HepG2 (cell line): ENCODE measurements around the gene FAM118B. TPM values are rescaled to one million over a fixed set of nuclear protein-coding genes. Genes with fewer than 3 reads are reported as not detected.

Source experiments
- ATAC-seq: fragments of 200-7000 bp; cut with Tn5 transposase; 3 replicates; pipeline ENCODE4 v1.9.1; 2020; ENCODE audit warnings: mild to moderate bottlenecking, moderate library complexity
- BruUV-seq: library from RNA; stranded (reverse); fragments of 400-500 nt; replicated peaks from 2 replicates; lab custom pipeline; 2021; lab: Mats Ljungman, UMichigan
- CTCF ChIA-PET: fragments of 300-600 bp; formaldehyde crosslinking; extraction: SDS; loops from one replicate; lab custom pipeline; 2021; ENCODE audit warnings: low total read pairs, inconsistent platforms, low intra/inter-chr PET ratio; lab: Yijun Ruan, JAX
- POLR2A ChIA-PET: fragments of 350-600 bp; sonication (Branson Sonifier 250); formaldehyde crosslinking; loops from one replicate; lab custom pipeline; 2020; ENCODE audit warnings: antibody characterized with exemption, inconsistent platforms; lab: Yijun Ruan, JAX
- DNase-seq: peaks from one replicate; pipeline ENCODE4 v3.0.0-alpha.2; 2015; ENCODE audit warnings: low spot score
- FAIRE-seq: peaks from 3 replicates; lab custom pipeline; 2011; peaks lifted over from hg19 to GRCh38; lab: Jason Lieb, UNC
- H2AFZ ChIP-seq: one replicate; pipeline ENCODE4 v1.6.1; 2011; ENCODE audit warnings: low read length, inconsistent platforms
- H3K27ac ChIP-seq: fragments of 300-600 bp; 3 replicates; pipeline ENCODE4 v1.8.0; 2011; ENCODE audit warnings: mixed run types, mild to moderate bottlenecking, mixed read lengths, low read length, inconsistent platforms; ENCODE audit not compliant: insufficient read depth; ENCODE audit errors: extremely low read length
- H3K27me3 ChIP-seq, 2 experiments: fragments of 200-600 bp in 1 of 2; 2 replicates in 1 of 2; 3 replicates in 1 of 2; pipeline versions ENCODE4 v1.6.0 to v1.8.0; 2011; ENCODE audit warnings: low read length in 2 of 2, mild to moderate bottlenecking in 2 of 2, moderate library complexity in 2 of 2, inconsistent platforms in 1 of 2; ENCODE audit not compliant: insufficient read depth in 2 of 2, control insufficient read depth in 1 of 2
- H3K36me3 ChIP-seq, 2 experiments: fragments of 200-600 bp in 1 of 2; replicated peaks in 1 of 2; 2 replicates in 1 of 2; 3 replicates in 1 of 2; pipeline versions ENCODE4 v1.5.1 to v1.8.0; 2011; ENCODE audit warnings: low read length in 2 of 2, inconsistent platforms in 1 of 2; ENCODE audit not compliant: insufficient read depth in 2 of 2, control insufficient read depth in 1 of 2
- H3K4me1 ChIP-seq: 2 replicates; pipeline ENCODE4 v1.5.1; 2012; ENCODE audit warnings: low read length, inconsistent platforms; ENCODE audit not compliant: insufficient read depth
- H3K4me2 ChIP-seq: 2 replicates; pipeline ENCODE4 v1.6.0; 2011; ENCODE audit warnings: low read depth, low read length, inconsistent platforms
- H3K4me3 ChIP-seq, 3 experiments: fragments of 200-600 bp in 1 of 3; sonication (generic), shearing (Covaris generic) in 1 of 3; replicated peaks in 1 of 3; 2 replicates each; pipeline ENCODE4 v1.5.1; 2011 to 2016; ENCODE audit warnings: low read length in 3 of 3, inconsistent platforms in 2 of 3, low read depth in 2 of 3, mild to moderate bottlenecking in 2 of 3, control low read depth in 1 of 3, mixed read lengths in 1 of 3; ENCODE audit not compliant: insufficient read depth in 1 of 3
- H3K79me2 ChIP-seq: one replicate; pipeline ENCODE4 v1.6.1; 2011; ENCODE audit warnings: low read length, inconsistent platforms; ENCODE audit not compliant: insufficient read depth
- H3K9ac ChIP-seq: 2 replicates; pipeline ENCODE4 v1.6.0; 2011; ENCODE audit warnings: mild to moderate bottlenecking, low read depth, low read length, inconsistent platforms; ENCODE audit not compliant: insufficient read depth
- H3K9me3 ChIP-seq: 2 replicates; pipeline ENCODE4 v1.5.1; 2012; ENCODE audit warnings: mild to moderate bottlenecking, low read length
- H4K20me1 ChIP-seq: 2 replicates; pipeline ENCODE4 v1.6.0; 2011; ENCODE audit warnings: inconsistent platforms, mild to moderate bottlenecking, low read length, moderate library complexity; ENCODE audit not compliant: insufficient read depth
- ATF7 ChIP-seq, 2 experiments: fragments of 450-650 bp in 1 of 2; sonication (generic) in 1 of 2; formaldehyde crosslinking in 1 of 2; IDR thresholded peaks; 2 replicates each; pipeline versions ENCODE4 v1.4.0 to v1.6.1; 2016 to 2020; ENCODE audit warnings: antibody characterized with exemption in 1 of 2, mild to moderate bottlenecking in 1 of 2, missing genetic modification reagents in 1 of 2
- CAMTA2 ChIP-seq: sonication (generic); formaldehyde crosslinking; IDR thresholded peaks from 2 replicates; pipeline ENCODE4 v1.4.0; 2020; ENCODE audit warnings: mild to moderate bottlenecking, missing genetic modification reagents, borderline replicate concordance
- CEBPZ ChIP-seq: IDR thresholded peaks from 2 replicates; pipeline ENCODE4 v1.6.1; 2012; ENCODE audit warnings: low read length, improper control_type of control experiment
- CSRNP1 ChIP-seq: sonication (generic); formaldehyde crosslinking; IDR thresholded peaks from 2 replicates; pipeline ENCODE4 v1.8.1; 2023; ENCODE audit warnings: mild to moderate bottlenecking, missing genetic modification reagents
- EHMT2 ChIP-seq: fragments of 200-600 bp; sonication (generic); IDR thresholded peaks from 2 replicates; pipeline ENCODE4 v1.7.0; 2017; ENCODE audit warnings: antibody characterized with exemption, low read depth, low read length, borderline replicate concordance
- KDM2A ChIP-seq: sonication (generic); formaldehyde crosslinking; IDR thresholded peaks from 2 replicates; pipeline ENCODE4 v1.4.0; 2020; ENCODE audit warnings: low read depth, missing genetic modification reagents, borderline replicate concordance
- KDM5B ChIP-seq: sonication (generic); formaldehyde crosslinking; IDR thresholded peaks from 2 replicates; pipeline ENCODE4 v1.4.0; 2020; ENCODE audit warnings: missing genetic modification reagents, mild to moderate bottlenecking, borderline replicate concordance
- KLF12 ChIP-seq: sonication (generic); formaldehyde crosslinking; IDR thresholded peaks from 2 replicates; pipeline ENCODE4 v1.4.0; 2020; ENCODE audit warnings: missing genetic modification reagents, borderline replicate concordance
- SMAD3 ChIP-seq: sonication (generic); formaldehyde crosslinking; IDR thresholded peaks from 2 replicates; pipeline ENCODE4 v1.4.0; 2020; ENCODE audit warnings: missing genetic modification reagents
- SOX5 ChIP-seq: IDR thresholded peaks from 2 replicates; pipeline ENCODE4 v1.6.1; 2016; ENCODE audit warnings: borderline replicate concordance
- TBX3 ChIP-seq: fragments of 450-650 bp; IDR thresholded peaks from 2 replicates; pipeline ENCODE4 v1.6.1; 2017; ENCODE audit warnings: antibody characterized with exemption, mild to moderate bottlenecking, inconsistent platforms, borderline replicate concordance
- YEATS4 ChIP-seq: sonication (generic); formaldehyde crosslinking; IDR thresholded peaks from 2 replicates; pipeline ENCODE4 v1.4.0; 2020; ENCODE audit warnings: missing genetic modification reagents, borderline replicate concordance
- ZBTB7B ChIP-seq: sonication (generic); formaldehyde crosslinking; IDR thresholded peaks from 2 replicates; pipeline ENCODE4 v1.4.0; 2020; ENCODE audit warnings: missing genetic modification reagents
- ZFAT ChIP-seq: sonication (generic); formaldehyde crosslinking; conservative IDR thresholded peaks from 2 replicates; pipeline ENCODE4 v1.8.1; 2023; ENCODE audit warnings: missing genetic modification reagents, inconsistent platforms
- ZNF275 ChIP-seq: sonication (generic); formaldehyde crosslinking; IDR thresholded peaks from 2 replicates; pipeline ENCODE4 v1.8.0; 2022; ENCODE audit warnings: missing genetic modification reagents, mild to moderate bottlenecking, inconsistent platforms, borderline replicate concordance
- ZNF766 ChIP-seq: sonication (generic); formaldehyde crosslinking; IDR thresholded peaks from 2 replicates; pipeline ENCODE4 v1.5.0; 2020; ENCODE audit warnings: missing genetic modification reagents, borderline replicate concordance
- WGBS: methylation state at CpG from one replicate; pipeline ENCODE4 v1.1.6; 2017; ENCODE audit warnings: low lambda C conversion rate; 5-methylcytosine and 5-hydroxymethylcytosine counted together
- in situ Hi-C: cut with HindIII; loops from 2 replicates; pipeline ENCODE4 v1.10.0; 2017; ENCODE audit warnings: low pct_unique_long_range_greater_than_20kb; ENCODE audit not compliant: extremely low pct_ligation_motif_present
- intact Hi-C: fragments of 100-400 bp; cut with micrococcal nuclease; formaldehyde crosslinking; loops from one replicate; pipeline ENCODE4 v1.10.0; 2022; ENCODE audit not compliant: unreplicated experiment
- polyA plus RNA-seq, 8 experiments: library from polyadenylated mRNA; depleted of rRNA in 3 of 8; stranded (reverse) in 7 of 8; unstranded in 1 of 8; fragments of >200 nt; fragmentation: Illumina TruSeq in 4 of 8; extraction: Trizol in 4 of 8; gene quantifications; 2 replicates each; pipeline versions ENCODE4 v1.2.1 to v1.2.3, GENCODE V29; 2011 to 2016; ENCODE audit warnings: low read depth in 4 of 8, missing spikeins in 1 of 8, mixed read lengths in 1 of 8; ENCODE audit not compliant: insufficient read depth in 1 of 8
- total RNA-seq, 5 experiments: library from RNA; depleted of rRNA; stranded (reverse); fragments of >200 nt; fragmentation: Illumina TruSeq; extraction: Trizol; gene quantifications; 2 replicates each; pipeline ENCODE4 v1.2.3, GENCODE V29; 2016; ENCODE audit warnings: low read depth in 1 of 5

Gene FAM118B
- total and polyA plus RNA-seq, 2 of the 13 experiments (the other 11 are each of a cell fraction or from before 2014, with no cell fraction given): 10.2 to 25.7 TPM

- no TSS peak for BruUV-seq
- ATAC-seq: peak; percentile 99
- Histone ChIP-seq H3K27ac (peak within 1 kb of the TSS; percentile 86), H3K27me3 (no peaks in the 10 kb centered on the region), H3K79me2 (no peaks in the 10 kb centered on the region), H3K4me3 (peak within 1 kb of the TSS; percentile 72 to 88 (median 78)), H2AFZ (peak within 1 kb of the TSS; percentile 80), H3K4me2 (peak within 1 kb of the TSS; percentile 90), H3K36me3 (no peaks in the 10 kb centered on the region; a peak in 1 of 5 replicates), H3K9ac (peak within 1 kb of the TSS; percentile 96), H3K4me1 (peaks cover 20% of the 10 kb centered on the region), H4K20me1 (no peaks in the 10 kb centered on the region), H3K9me3 (no peaks in the 10 kb centered on the region)
- WGBS: 3% methylated on average over 35 of the region's 61 CpGs
- FAIRE-seq: peak; percentile 54
- in situ Hi-C loops: loop anchor here (10.0 kb wide), 1 partner anchor 171 kb away; no protein-coding TSS in a partner anchor
- DNase-seq: peak; percentile 75
- intact Hi-C loops: loop anchor here (1.0 kb wide), 1 partner anchor 21 kb away; the partner anchor contains the start of gene TIRAP
- CTCF ChIA-PET: no interaction called here
- POLR2A ChIA-PET: interaction anchor here (0.9 to 1.8 kb wide), 13 partner anchors 9 to 379 kb away, joined by 3 to 24 read pairs (median 4); partner anchors contain the start of genes ST3GAL4 and TIRAP
- peak; percentile 98 for TF ChIP-seq KDM2A (CRISPR knock-in tag)
- no peak for TF ChIP-seq TBX3
- 0 out of 2 replicates have a peak, but pooled peaks have one; percentile 48 for TF ChIP-seq ZFAT (CRISPR knock-in tag)
- peak; percentile 58; the same call in 1 of the 2 replicates for TF ChIP-seq SOX5 (CRISPR knock-in tag)
- TF ChIP-seq YEATS4 (CRISPR knock-in tag): peak; percentile 91
- no peak for TF ChIP-seq CEBPZ
- peak; percentile 98; the same call in 1 of the 2 replicates for TF ChIP-seq KDM5B (CRISPR knock-in tag)
- TF ChIP-seq CAMTA2: no peak
- TF ChIP-seq KLF12 (CRISPR knock-in tag): peak; percentile 95; the same call in 1 of the 2 replicates
- no peak for TF ChIP-seq ATF7 (IDR thresholded peaks at IDR 0.05)
- TF ChIP-seq ATF7 (CRISPR knock-in tag; IDR thresholded peaks at IDR 0.05): peak; percentile 56; the same call in 1 of the 2 replicates
- no peak for TF ChIP-seq EHMT2
- peak; percentile 88 for TF ChIP-seq ZBTB7B (CRISPR knock-in tag)
- no peak; the same call in none of the 2 replicates for TF ChIP-seq CSRNP1 (CRISPR knock-in tag)
- TF ChIP-seq ZNF766 (CRISPR knock-in tag): 0 out of 2 replicates have a peak, but pooled peaks have one; percentile 76
- TF ChIP-seq SMAD3 (CRISPR knock-in tag): peak; percentile 47; the same call in 1 of the 2 replicates
- no peak; the same call in 1 of the 2 replicates for TF ChIP-seq ZNF275 (CRISPR knock-in tag)
Observed at GRCh38 chr11:126303623-126304456, 92.3 kb downstream of the FAM118B start, which contains the start of gene DCPS. Gene DCPS, plus strand, starts transcription at chr11:126304060. Its CDS starts 21 bp downstream, at chr11:126304081.
